ENCODE data around the gene ARHGAP29.

The ARHGAP29 gene

GRCh38 chr1:94236013-94236491 is 1.3 kb downstream of the ARHGAP29 start:
- H3K4me3 ChIP-seq (ENCODE audit: low read depth, low read length): peak overlapping the region; percentile 48

- no peak overlapping the region for H3K4me3 ChIP-seq (ENCODE audit: low read depth, low read length)
These were observed 2.0 kb downstream of the ARHGAP29 start for GRCh38 chr1:94235189-94236012.

GRCh38 chr1:94234615-94235014 is 2.8 kb downstream of the ARHGAP29 start:
- H3K4me3 ChIP-seq (ENCODE audit: low read depth, low read length): no peak overlapping the region

- no peak overlapping the region for H3K4me3 ChIP-seq (ENCODE audit: low read depth, low read length)
These were observed 5.6 kb downstream of the ARHGAP29 start for GRCh38 chr1:94231746-94232145.

- no peak overlapping the region for H3K4me3 ChIP-seq (ENCODE audit: low read depth, low read length)
These were observed 6.5 kb downstream of the ARHGAP29 start for GRCh38 chr1:94230920-94231319.

GRCh38 chr1:94228640-94229375 is 8.6 kb downstream of the ARHGAP29 start:
- no peak overlapping the region for H3K4me3 ChIP-seq (ENCODE audit: low read depth, low read length)

DNA sequence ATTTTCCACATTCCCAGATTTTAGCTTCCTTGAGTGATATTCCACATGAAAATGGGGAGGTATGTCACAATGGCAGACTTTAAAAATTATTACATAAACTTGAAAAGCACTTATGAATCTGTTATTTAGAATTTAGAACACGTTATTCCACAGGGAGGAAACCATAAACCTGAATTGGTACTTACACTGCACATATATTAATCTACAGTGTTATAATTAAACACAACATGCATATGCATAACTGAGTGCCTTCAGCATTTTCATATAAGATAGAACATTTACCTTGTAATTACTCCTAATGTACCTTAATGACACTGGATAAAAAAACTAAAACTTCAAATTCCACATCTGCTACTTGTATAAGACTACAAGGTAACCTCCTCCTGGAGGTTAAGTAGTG is 9.8 kb downstream of the ARHGAP29 start:
- H3K4me3 ChIP-seq (ENCODE audit: low read depth, low read length): no peak overlapping the region

DNA sequence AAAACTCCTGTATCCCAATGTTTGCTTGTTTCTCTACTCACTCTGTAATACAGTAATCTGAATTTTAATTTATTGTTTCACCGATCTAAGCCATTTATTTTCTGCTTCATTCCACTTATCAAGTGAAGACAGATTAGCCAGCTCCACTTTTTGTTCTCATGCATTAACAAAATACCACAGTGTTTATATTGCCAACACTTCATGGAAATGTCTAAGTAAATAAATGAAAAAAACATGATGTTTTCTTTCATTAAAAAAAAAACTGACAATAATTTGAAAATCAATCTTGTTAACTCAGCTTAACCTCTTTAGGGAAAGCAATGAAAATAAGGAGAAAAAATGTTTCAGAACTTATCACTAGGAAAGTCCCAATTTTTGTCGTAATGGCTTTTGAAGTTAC is 11.5 kb downstream of the ARHGAP29 start:
- H3K4me3 ChIP-seq (ENCODE audit: low read depth, low read length): no peak overlapping the region

- H3K4me3 ChIP-seq (ENCODE audit: low read depth, low read length): no peak overlapping the region
These were observed 19.1 kb downstream of the ARHGAP29 start for GRCh38 chr1:94218332-94218731.

DNA sequence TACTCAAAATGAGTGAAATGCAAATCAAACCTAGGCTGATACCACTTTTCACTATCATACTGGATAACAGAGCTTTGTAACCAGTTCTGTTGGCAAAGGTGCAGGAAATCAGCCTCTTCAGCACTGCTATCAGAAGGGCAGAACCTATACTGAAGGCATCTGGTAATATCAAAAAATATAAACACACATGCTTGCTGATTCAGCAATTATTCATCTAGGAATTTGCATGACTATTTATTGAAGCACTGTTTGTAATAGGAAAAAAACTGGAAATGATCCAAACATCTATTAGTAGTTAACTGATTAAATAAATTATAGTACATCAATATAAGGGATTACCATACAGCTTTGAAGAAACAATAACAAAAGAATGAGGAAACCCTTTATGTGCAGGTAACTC is 21.4 kb downstream of the ARHGAP29 start:
- H3K4me3 ChIP-seq (ENCODE audit: low read depth, low read length): no peak overlapping the region

GRCh38 chr1:94209982-94210381 is 27.4 kb downstream of the ARHGAP29 start:
- H3K4me3 ChIP-seq (ENCODE audit: low read depth, low read length): no peak overlapping the region

DNA sequence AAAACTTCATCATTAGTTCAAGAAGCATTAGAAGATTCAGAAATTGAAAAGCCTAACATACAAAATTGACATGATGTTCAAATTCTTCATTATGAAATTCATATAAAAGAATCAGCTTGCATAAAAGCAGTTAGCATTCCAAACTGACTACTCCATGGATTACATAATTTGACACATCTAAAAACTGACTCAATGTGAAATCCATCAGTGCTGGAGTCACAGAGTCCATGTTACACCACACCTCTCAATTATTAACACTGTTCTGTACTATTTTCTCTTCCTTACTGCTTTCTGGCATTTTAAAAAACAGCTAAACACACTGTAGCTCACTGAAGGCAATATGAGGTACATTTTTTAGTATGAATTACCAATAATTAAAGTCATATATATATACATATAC is 28.0 kb downstream of the ARHGAP29 start:
- no peak overlapping the region for H3K4me3 ChIP-seq (ENCODE audit: low read depth, low read length)

GRCh38 chr1:94207695-94208094 is 29.7 kb downstream of the ARHGAP29 start:
- H3K4me3 ChIP-seq (ENCODE audit: low read depth, low read length): no peak overlapping the region

DNA sequence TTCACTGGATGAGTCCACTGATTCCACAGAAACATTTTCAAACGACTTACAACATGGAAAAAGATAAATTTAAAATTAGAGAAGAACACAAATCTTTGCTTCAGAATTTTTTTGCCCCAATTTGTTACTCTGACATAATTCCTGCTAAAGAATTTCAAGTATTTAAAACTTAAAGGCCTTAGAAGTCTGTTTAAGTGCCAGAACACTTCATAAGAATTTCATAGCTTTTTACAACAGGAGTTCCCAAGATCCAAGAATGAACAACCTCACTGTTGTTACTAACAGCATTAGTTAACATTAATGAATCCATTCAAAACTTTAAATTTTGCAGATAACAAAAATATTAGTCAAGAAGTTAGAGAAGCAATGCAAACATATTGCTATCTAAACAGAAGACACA is 31.7 kb downstream of the ARHGAP29 start:
- H3K4me3 ChIP-seq (ENCODE audit: low read depth, low read length): no peak overlapping the region

- no peak overlapping the region for H3K4me3 ChIP-seq (ENCODE audit: low read depth, low read length)
These were observed 35.1 kb downstream of the ARHGAP29 start for GRCh38 chr1:94202241-94202640.

DNA sequence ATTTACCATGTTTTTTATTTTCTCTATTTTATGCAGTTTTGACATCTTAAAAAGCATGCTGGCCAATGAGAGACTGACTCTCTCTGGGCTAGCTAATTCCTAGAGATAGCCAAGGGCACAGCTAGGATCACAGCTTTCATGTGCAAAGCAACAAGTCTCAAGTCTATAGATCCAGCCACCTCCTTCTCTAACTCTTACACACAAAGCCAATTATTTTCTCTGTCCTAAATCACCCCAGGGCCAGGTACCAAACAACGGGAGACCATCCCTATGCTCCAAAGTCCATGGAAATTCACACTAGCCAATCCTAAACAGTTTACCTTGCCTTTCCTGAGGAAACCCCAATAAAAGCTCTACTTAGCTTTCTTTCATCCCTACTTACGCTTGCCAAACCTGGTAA is 38.0 kb downstream of the ARHGAP29 start:
- no peak overlapping the region for H3K4me3 ChIP-seq (ENCODE audit: low read depth, low read length)

DNA sequence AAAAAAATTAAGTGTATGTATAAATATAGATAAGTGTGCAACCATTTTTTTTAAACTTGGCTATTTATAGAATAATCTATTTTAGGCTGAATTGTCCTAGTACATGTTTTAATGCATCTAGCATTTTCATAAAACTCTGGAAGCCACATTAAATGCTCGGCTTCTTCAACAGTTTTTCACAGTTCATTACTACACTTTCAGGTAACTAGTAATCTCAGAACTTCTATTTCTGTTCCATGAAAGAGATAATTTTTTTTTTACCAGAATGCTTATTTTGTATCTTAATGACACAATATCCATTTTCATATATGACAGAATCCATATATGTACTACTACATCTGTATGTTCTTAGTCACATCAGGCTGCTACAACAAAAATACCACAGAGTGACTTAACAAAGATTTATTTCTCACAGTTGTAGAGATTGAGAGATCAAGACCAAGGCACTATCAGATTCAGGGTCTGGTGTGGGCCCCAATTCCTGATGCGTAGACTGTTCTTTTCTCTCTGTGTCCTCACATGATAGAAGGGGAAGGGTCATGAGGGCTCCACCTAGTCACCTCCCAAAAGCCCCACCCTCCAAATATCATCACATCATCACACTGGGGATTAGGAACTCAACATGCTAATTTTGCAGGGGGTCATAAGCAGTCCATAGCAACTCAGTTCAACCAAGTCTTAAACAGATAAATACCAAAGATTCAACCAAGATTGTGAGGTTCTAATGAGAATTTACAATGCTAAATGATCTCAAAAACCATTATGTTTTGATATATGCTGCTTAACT is 43.1 kb downstream of the ARHGAP29 start:
- no peak overlapping the region for H3K4me3 ChIP-seq (ENCODE audit: low read depth, low read length)

GRCh38 chr1:94193128-94193527 is 44.3 kb downstream of the ARHGAP29 start:
- H3K4me3 ChIP-seq (ENCODE audit: low read depth, low read length): no peak overlapping the region

GRCh38 chr1:94191216-94191615 is 46.2 kb downstream of the ARHGAP29 start:
- no peak overlapping the region for H3K4me3 ChIP-seq (ENCODE audit: low read depth, low read length)

DNA sequence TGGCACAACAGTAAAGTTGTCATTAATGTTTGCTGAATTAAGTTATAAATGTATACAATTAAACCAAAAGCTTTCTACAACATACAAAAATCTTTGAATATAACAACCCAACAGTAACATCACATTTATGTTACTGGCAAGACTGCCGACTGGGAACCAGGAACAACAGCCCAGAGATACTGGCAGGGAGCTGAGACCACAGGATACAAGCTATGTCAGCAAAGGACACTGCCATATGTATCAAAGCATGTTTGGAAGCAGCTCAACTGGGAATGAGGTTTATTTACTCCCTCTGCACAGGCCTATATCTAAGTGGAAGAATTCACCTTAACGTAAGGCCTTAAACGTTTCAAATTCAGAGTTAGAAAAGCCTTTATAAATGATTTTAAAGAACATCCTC is 50.4 kb downstream of the ARHGAP29 start:
- H3K4me3 ChIP-seq (ENCODE audit: low read depth, low read length): no peak overlapping the region

DNA sequence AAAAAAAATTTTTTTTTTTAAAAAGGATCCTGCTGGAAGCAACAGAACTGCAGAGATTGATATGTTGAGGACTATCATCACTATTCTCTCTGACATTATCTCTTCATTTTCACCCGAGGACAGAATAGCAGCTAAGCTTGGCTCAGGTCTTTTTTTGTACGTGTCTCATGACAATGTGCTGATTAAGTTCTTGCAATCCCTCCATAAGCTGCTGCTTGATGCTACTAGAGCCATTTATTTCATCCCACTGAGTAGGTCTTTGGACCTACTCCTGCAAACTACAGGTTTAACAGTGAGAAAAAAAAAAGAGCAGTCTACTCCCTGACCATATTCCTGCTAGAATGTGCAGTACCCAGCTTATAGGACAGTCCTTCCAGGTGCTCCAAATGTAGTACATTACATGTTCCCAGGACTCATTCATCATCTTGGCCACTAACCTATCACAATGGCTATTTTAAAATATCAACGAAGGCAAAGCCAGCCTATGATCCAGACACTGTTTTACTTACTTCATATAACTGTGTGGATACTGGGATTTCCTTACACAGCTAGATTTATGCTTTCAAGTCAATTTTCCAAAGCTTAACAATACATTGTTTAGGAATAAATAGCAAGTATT is 54.1 kb downstream of the ARHGAP29 start:
- no peak overlapping the region for H3K4me3 ChIP-seq (ENCODE audit: low read depth, low read length)
